ENCODE data around the gene RPSA.
"Not testable (repeated sequence)": the region's sequence is repeated elsewhere in the genome, so short reads cannot be mapped to it uniquely, and the experiment has no call there.

GRCh38 chr3:39453872-39454271 lies 47.4 kb downstream of the RPSA start:
- TF ChIP-seq SNAI2 (CRISPR knock-in tag; IDR thresholded peaks at IDR 0.05); ISL1 (CRISPR knock-in tag; IDR thresholded peaks at IDR 0.05); ZNF565 (CRISPR knock-in tag; conservative IDR thresholded peaks at IDR 0.05; ENCODE audit: low read depth); ARNTL (CRISPR knock-in tag; IDR thresholded peaks at IDR 0.05; ENCODE audit: borderline replicate concordance, low read depth); PATZ1 (CRISPR knock-in tag; IDR thresholded peaks at IDR 0.05; ENCODE audit: borderline replicate concordance); BACH2 (CRISPR knock-in tag; IDR thresholded peaks at IDR 0.05; ENCODE audit: borderline replicate concordance): not testable (repeated sequence)
- TF ChIP-seq, protein P1, sequence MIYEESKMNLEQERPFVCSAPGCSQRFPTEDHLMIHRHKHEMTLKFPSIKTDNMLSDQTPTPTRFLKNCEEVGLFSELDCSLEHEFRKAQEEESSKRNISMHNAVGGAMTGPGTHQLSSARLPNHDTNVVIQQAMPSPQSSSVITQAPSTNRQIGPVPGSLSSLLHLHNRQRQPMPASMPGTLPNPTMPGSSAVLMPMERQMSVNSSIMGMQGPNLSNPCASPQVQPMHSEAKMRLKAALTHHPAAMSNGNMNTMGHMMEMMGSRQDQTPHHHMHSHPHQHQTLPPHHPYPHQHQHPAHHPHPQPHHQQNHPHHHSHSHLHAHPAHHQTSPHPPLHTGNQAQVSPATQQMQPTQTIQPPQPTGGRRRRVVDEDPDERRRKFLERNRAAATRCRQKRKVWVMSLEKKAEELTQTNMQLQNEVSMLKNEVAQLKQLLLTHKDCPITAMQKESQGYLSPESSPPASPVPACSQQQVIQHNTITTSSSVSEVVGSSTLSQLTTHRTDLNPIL (CRISPR knock-in tag; IDR thresholded peaks at IDR 0.05; ENCODE audit: low read depth) = not testable (repeated sequence)
- TF ChIP-seq, protein P2, sequence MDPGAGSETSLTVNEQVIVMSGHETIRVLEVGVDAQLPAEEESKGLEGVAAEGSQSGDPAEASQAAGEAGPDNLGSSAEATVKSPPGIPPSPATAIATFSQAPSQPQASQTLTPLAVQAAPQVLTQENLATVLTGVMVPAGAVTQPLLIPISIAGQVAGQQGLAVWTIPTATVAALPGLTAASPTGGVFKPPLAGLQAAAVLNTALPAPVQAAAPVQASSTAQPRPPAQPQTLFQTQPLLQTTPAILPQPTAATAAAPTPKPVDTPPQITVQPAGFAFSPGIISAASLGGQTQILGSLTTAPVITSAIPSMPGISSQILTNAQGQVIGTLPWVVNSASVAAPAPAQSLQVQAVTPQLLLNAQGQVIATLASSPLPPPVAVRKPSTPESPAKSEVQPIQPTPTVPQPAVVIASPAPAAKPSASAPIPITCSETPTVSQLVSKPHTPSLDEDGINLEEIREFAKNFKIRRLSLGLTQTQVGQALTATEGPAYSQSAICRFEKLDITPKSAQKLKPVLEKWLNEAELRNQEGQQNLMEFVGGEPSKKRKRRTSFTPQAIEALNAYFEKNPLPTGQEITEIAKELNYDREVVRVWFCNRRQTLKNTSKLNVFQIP (CRISPR knock-in tag; IDR thresholded peaks at IDR 0.05; ENCODE audit: borderline replicate concordance, low read depth) = not testable (repeated sequence)

Measured in SK-N-SH treated with all-trans-retinoic acid at 6 μM for 48 hours (cell line).